ENCODE results near the gene UPK1B.

The UPK1B gene

GRCh38 chr3:119243712-119244111, 70.3 kb downstream of the UPK1B start:
- DNase-seq (ENCODE audit: extremely low spot score): no peak
- ChIA-PET POLR2A (no interaction called here), CTCF (interaction anchor here (0.6 kb wide), 1 partner anchor 40 kb away, joined by 4 read pairs; no protein-coding TSS in a partner anchor)
- TF ChIP-seq L3MBTL2 (conservative IDR thresholded peaks at IDR 0.05) (no peak), ELF4 (IDR thresholded peaks at IDR 0.05) (no peak), ZNF384 (IDR thresholded peaks at IDR 0.05) (no peak), BHLHE40 (IDR thresholded peaks at IDR 0.05; ENCODE audit: borderline replicate concordance) (no peak), FOXM1 (IDR thresholded peaks at IDR 0.05; ENCODE audit: borderline replicate concordance) (no peak), NFRKB (IDR thresholded peaks at IDR 0.05) (no peak), FOXA1 (IDR thresholded peaks at IDR 0.05) (no peak), SUZ12 (IDR thresholded peaks at IDR 0.05) (no peak), CTBP1 (IDR thresholded peaks at IDR 0.05; ENCODE audit: borderline replicate concordance) (no peak), TARDBP (IDR thresholded peaks at IDR 0.05) (no peak), SP1 (IDR thresholded peaks at IDR 0.05) (no peak), LEF1 (IDR thresholded peaks at IDR 0.05; ENCODE audit: borderline replicate concordance) (no peak), FOXK2 (IDR thresholded peaks at IDR 0.05) (no peak), HDGF (IDR thresholded peaks at IDR 0.05; ENCODE audit: borderline replicate concordance) (no peak), ARNT (IDR thresholded peaks at IDR 0.05) (no peak), PKNOX1 (IDR thresholded peaks at IDR 0.05) (no peak)

GRCh38 chr3:119245778-119246177, 72.4 kb downstream of the UPK1B start:
- CTCF ChIA-PET: interaction anchor here (0.6 kb wide), 1 partner anchor 12 kb away, joined by 8 read pairs; no protein-coding TSS in a partner anchor
- POLR2A ChIA-PET: no interaction called here
- no peak for TF ChIP-seq ARNT (IDR thresholded peaks at IDR 0.05)
- TF ChIP-seq PKNOX1 (IDR thresholded peaks at IDR 0.05): no peak
- TF ChIP-seq TARDBP (IDR thresholded peaks at IDR 0.05): no peak
- no peak for TF ChIP-seq BHLHE40 (IDR thresholded peaks at IDR 0.05; ENCODE audit: borderline replicate concordance)
- TF ChIP-seq L3MBTL2 (conservative IDR thresholded peaks at IDR 0.05): no peak
- TF ChIP-seq HDGF (IDR thresholded peaks at IDR 0.05; ENCODE audit: borderline replicate concordance): no peak
- no peak for TF ChIP-seq FOXK2 (IDR thresholded peaks at IDR 0.05)
- DNase-seq (ENCODE audit: extremely low spot score): no peak
